MG63 (cell line): ENCODE results near the gene LRRC59. TPM values are rescaled to one million over a fixed set of nuclear protein-coding genes. Genes with fewer than 3 reads are reported as not detected.
A peak's percentile ranks its signal among the peaks of the same experiment; 100 is the strongest.
"Not testable (repeated sequence)": the region's sequence is repeated elsewhere in the genome, so short reads cannot be mapped to it uniquely, and the experiment has no call there.

Source experiments
- DNase-seq: peaks from one replicate; pipeline ENCODE4 v3.0.0-alpha.2; 2020
- H3K27me3 ChIP-seq: fragments of 250-450 bp; sonication (Bioruptor Pico); 2 replicates; pipeline ENCODE4 v1.5.1; 2020; ENCODE audit warnings: mild to moderate bottlenecking, moderate library complexity
- H3K36me3 ChIP-seq: fragments of 250-450 bp; sonication (Bioruptor Pico); 2 replicates; pipeline ENCODE4 v1.5.1; 2020; ENCODE audit warnings: mild to moderate bottlenecking, moderate library complexity
- H3K4me3 ChIP-seq: fragments of 250-450 bp; sonication (Bioruptor Pico); 2 replicates; pipeline ENCODE4 v1.5.1; 2020; ENCODE audit warnings: mild to moderate bottlenecking, moderate library complexity
- H3K9me3 ChIP-seq: fragments of 250-450 bp; sonication (Bioruptor Pico); 2 replicates; pipeline ENCODE4 v1.5.1; 2020; ENCODE audit warnings: mild to moderate bottlenecking, moderate library complexity
- total RNA-seq: library from RNA; depleted of rRNA; stranded (reverse); fragments of >200 nt; shearing (Covaris generic); gene quantifications from 2 replicates; pipeline ENCODE4 v1.2.3, GENCODE V29; 2014; ENCODE audit warnings: low replicate concordance

Gene LRRC59
- total RNA-seq, 1 experiment from 2014 or later, result 417 TPM

- H3K36me3 ChIP-seq, result no peaks in the 10 kb centered on the region; the same call in 1 of the 2 replicates
- peak; percentile 33 for DNase-seq
- no peaks in the 10 kb centered on the region for H3K27me3 ChIP-seq
- H3K4me3 ChIP-seq, result peak overlapping the region; percentile 64
- H3K9me3 ChIP-seq, result no peaks in the 10 kb centered on the region
Measured at GRCh38 chr17:50426814-50427787, 29.8 kb upstream of the LRRC59 start.

- Histone ChIP-seq H3K9me3 (no peaks in the 10 kb centered on the region), H3K4me3 (peak overlapping the region; percentile 64), H3K27me3 (no peaks in the 10 kb centered on the region), H3K36me3 (no peaks in the 10 kb centered on the region; the same call in 1 of the 2 replicates)
- DNase-seq, result no peak
Measured at GRCh38 chr17:50426472-50426782, 29.1 kb upstream of the LRRC59 start.

GRCh38 chr17:50425682-50426471, 28.6 kb upstream of the LRRC59 start, which contains the start of gene ACSF2:
TSS of gene ACSF2 (plus strand) at chr17:50426218. CDS start at chr17:50426262, 44 bp downstream.
- Histone ChIP-seq H3K9me3 (no peaks in the 10 kb centered on the region), H3K36me3 (no peaks in the 10 kb centered on the region; the same call in 1 of the 2 replicates), H3K27me3 (no peaks in the 10 kb centered on the region), H3K4me3 (peak within 1 kb of the TSS; percentile 64)
- DNase-seq, result peak; percentile 83

GRCh38 chr17:50424996-50425681, 27.8 kb upstream of the LRRC59 start:
- H3K27me3 ChIP-seq, result no peaks in the 10 kb centered on the region
- no peaks in the 10 kb centered on the region for H3K9me3 ChIP-seq
- H3K36me3 ChIP-seq, result no peaks in the 10 kb centered on the region; the same call in 1 of the 2 replicates
- no peak for DNase-seq
- peak overlapping the region; percentile 64 for H3K4me3 ChIP-seq

- Histone ChIP-seq H3K9me3 (no peaks in the 10 kb centered on the region), H3K4me3 (no peak overlapping the region), H3K27me3 (no peaks in the 10 kb centered on the region), H3K36me3 (no peaks in the 10 kb centered on the region; the same call in 1 of the 2 replicates)
- DNase-seq, result no peak
Measured at GRCh38 chr17:50424246-50424995, 27.1 kb upstream of the LRRC59 start.

- Histone ChIP-seq H3K4me3 (no peak overlapping the region), H3K27me3 (no peaks in the 10 kb centered on the region), H3K36me3 (no peaks in the 10 kb centered on the region; the same call in 1 of the 2 replicates), H3K9me3 (no peaks in the 10 kb centered on the region)
- peak; percentile 94 for DNase-seq
Measured at GRCh38 chr17:50423553-50424159, 26.3 kb upstream of the LRRC59 start.

GRCh38 chr17:50422738-50423137, 25.4 kb upstream of the LRRC59 start:
- no peaks in the 10 kb centered on the region for H3K36me3 ChIP-seq
- DNase-seq, result no peak
- no peaks in the 10 kb centered on the region for H3K27me3 ChIP-seq
- no peaks in the 10 kb centered on the region for H3K9me3 ChIP-seq
- H3K4me3 ChIP-seq, result no peak overlapping the region

- H3K27me3 ChIP-seq, result no peaks in the 10 kb centered on the region
- no peaks in the 10 kb centered on the region for H3K9me3 ChIP-seq
- H3K4me3 ChIP-seq, result peak overlapping the region; percentile 20
- H3K36me3 ChIP-seq, result no peaks in the 10 kb centered on the region
- no peak for DNase-seq
Measured at GRCh38 chr17:50421308-50422051, 24.2 kb upstream of the LRRC59 start.

- Histone ChIP-seq H3K9me3 (no peaks in the 10 kb centered on the region), H3K4me3 (no peak overlapping the region), H3K27me3 (no peaks in the 10 kb centered on the region), H3K36me3 (no peaks in the 10 kb centered on the region)
- no peak for DNase-seq
Measured at GRCh38 chr17:50420419-50421112, 23.2 kb upstream of the LRRC59 start.

GRCh38 chr17:50419577-50419976, 22.3 kb upstream of the LRRC59 start:
- H3K9me3 ChIP-seq, H3K27me3 ChIP-seq, DNase-seq, H3K36me3 ChIP-seq, H3K4me3 ChIP-seq: not testable (repeated sequence)

GRCh38 chr17:50414808-50415207, 17.5 kb upstream of the LRRC59 start:
- no peaks in the 10 kb centered on the region for H3K36me3 ChIP-seq
- no peaks in the 10 kb centered on the region for H3K9me3 ChIP-seq
- DNase-seq, result no peak
- no peaks in the 10 kb centered on the region for H3K27me3 ChIP-seq
- no peak overlapping the region for H3K4me3 ChIP-seq

- Histone ChIP-seq H3K4me3 (no peak overlapping the region), H3K9me3 (no peaks in the 10 kb centered on the region), H3K36me3 (no peaks in the 10 kb centered on the region), H3K27me3 (no peaks in the 10 kb centered on the region)
- no peak for DNase-seq
Measured at GRCh38 chr17:50412188-50412732, 14.9 kb upstream of the LRRC59 start.

- no peak for DNase-seq
- H3K9me3 ChIP-seq, result no peaks in the 10 kb centered on the region
- H3K4me3 ChIP-seq, result no peak overlapping the region
- no peaks in the 10 kb centered on the region for H3K36me3 ChIP-seq
- H3K27me3 ChIP-seq, result peaks cover 4% of the 10 kb centered on the region; the same call in 1 of the 2 replicates
Measured at GRCh38 chr17:50407921-50408320, 10.6 kb upstream of the LRRC59 start.

GRCh38 chr17:50406578-50406977, 9.3 kb upstream of the LRRC59 start:
- Histone ChIP-seq H3K36me3 (no peaks in the 10 kb centered on the region), H3K9me3 (no peaks in the 10 kb centered on the region), H3K4me3 (no peak overlapping the region), H3K27me3 (peaks cover 4% of the 10 kb centered on the region; the same call in 1 of the 2 replicates)
- DNase-seq, result no peak
